GM12891 (cell line): ENCODE data around the gene VGLL1.

Experiments used
- POLR2A ChIP-seq: IDR thresholded peaks from 2 replicates; pipeline ENCODE4 v1.6.1; 2011; ENCODE audit warnings: low read depth, low read length, control low read depth
- POLR2AphosphoS5 ChIP-seq: IDR thresholded peaks from 2 replicates; pipeline ENCODE4 v1.6.1; 2011; ENCODE audit warnings: low read depth, low read length, control low read depth
- SPI1 ChIP-seq: IDR thresholded peaks from 2 replicates; pipeline ENCODE4 v1.6.1; 2011; ENCODE audit warnings: low read depth, low read length, control low read depth
- TAF1 ChIP-seq: IDR thresholded peaks from 2 replicates; pipeline ENCODE4 v1.6.1; 2011; ENCODE audit warnings: low read depth, low read length, control low read depth

DNA sequence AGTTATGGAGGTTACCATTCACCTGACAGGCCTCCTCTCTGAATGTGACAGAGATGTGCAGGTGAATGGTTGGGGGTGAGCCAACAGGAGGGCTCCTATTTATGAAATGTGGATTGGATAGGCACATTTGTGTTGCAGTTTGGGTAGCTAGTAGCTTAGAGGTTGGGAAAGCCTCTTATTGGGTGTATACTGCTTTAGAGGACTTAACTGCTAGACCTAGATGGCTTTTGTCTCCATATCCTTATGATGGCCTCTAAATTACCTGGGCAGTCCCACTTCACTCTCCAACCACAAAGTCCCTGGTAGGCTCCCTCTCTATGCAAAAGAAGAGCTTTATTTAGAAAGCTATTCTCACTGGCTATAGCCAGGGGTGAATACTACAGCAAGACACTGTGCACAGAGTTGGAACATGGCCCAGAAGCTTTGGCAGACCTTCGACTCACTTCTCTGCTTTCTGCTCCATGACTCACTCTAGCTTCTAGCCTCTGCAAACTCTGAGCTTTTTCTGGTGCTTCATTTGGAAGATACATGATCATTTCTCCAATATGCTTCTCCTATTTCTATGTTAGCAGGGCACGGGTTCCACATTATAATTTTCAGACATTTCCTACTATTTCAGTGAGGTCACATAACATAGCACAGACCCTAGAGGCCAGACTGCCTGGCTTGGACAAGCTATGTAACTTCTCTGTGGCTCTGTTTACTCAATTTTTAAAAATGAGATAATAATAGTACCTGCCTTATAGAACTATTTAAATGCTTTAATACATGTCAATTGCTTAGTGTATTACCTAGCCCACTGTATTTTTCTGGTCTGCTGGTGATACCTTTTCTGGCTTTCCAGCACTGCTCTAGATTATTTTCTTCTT lies 6.0 kb upstream of the VGLL1 start:
- TF ChIP-seq POLR2A (no peak), TAF1 (no peak), POLR2AphosphoS5 (no peak), SPI1 (no peak)
